Type B pancreatic cell (in vitro differentiated cells): ENCODE measurements around the gene BIRC3. TPM values are rescaled to one million over a fixed set of nuclear protein-coding genes. Genes with fewer than 3 reads are reported as not detected.

ENCODE experiments used
- DNase-seq: peaks from one replicate; pipeline ENCODE4 v3.0.0; 2021; ENCODE audit warnings: mixed read lengths; ENCODE audit not compliant: unreplicated experiment; ENCODE audit errors: extremely low spot score
- H3K27ac Mint-ChIP-seq: 2 replicates; pipeline ENCODE4 v1.8.0; 2021; ENCODE audit warnings: mild to moderate bottlenecking, mixed read lengths
- H3K27me3 Mint-ChIP-seq: 2 replicates; pipeline ENCODE4 v1.8.0; 2021; ENCODE audit warnings: mixed read lengths
- H3K36me3 Mint-ChIP-seq: 2 replicates; pipeline ENCODE4 v1.8.0; 2021; ENCODE audit warnings: mixed read lengths
- H3K4me1 Mint-ChIP-seq: one replicate; pipeline ENCODE4 v1.8.0; 2021; ENCODE audit warnings: mixed read lengths; ENCODE audit not compliant: unreplicated experiment
- H3K4me3 Mint-ChIP-seq: 2 replicates; pipeline ENCODE4 v1.8.0; 2021; ENCODE audit warnings: mild to moderate bottlenecking, mixed read lengths
- H3K9me3 Mint-ChIP-seq: 2 replicates; pipeline ENCODE4 v1.8.0; 2021; ENCODE audit warnings: mixed read lengths
- total RNA-seq: library from RNA; stranded (reverse); gene quantifications from 2 replicates; pipeline ENCODE4 v1.2.1, GENCODE V29; 2021; ENCODE audit warnings: low replicate concordance
- TF ChIP-seq, protein P1 (sequence below): fragments of 200-600 bp; sonication (generic); conservative IDR thresholded peaks from 2 replicates; pipeline ENCODE4 v1.5.0; 2021; ENCODE audit warnings: antibody characterized with exemption, mild to moderate bottlenecking

The BIRC3 gene
- total RNA-seq, 1 donor from 2014 or later, result 2.3 TPM

DNA sequence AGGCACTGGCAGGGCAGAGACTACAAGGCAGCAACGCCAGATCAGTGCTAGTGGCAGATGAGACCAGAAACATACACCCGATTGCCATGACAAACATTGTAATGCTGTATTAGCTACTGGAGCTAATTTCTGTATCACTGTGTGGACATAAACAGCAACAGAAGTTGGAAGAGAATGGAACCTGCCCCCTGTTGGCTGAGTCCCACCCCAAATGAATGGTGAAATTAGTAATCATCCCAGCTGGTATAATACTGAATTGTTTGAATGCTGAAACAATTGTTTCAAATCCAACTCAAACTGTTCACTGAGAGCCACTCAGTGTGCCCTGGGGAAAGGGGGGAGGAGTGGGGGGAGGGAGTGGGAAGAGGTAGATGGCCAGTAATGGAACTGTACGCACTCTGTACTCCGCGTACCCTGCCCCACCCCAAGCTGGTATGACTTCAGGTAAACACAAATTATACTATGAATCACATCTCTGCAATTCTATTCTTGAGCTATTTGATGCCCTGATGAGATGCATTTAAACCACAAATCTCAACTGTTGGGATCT, 11.2 kb upstream of the BIRC3 start:
- TF ChIP-seq, protein P1, sequence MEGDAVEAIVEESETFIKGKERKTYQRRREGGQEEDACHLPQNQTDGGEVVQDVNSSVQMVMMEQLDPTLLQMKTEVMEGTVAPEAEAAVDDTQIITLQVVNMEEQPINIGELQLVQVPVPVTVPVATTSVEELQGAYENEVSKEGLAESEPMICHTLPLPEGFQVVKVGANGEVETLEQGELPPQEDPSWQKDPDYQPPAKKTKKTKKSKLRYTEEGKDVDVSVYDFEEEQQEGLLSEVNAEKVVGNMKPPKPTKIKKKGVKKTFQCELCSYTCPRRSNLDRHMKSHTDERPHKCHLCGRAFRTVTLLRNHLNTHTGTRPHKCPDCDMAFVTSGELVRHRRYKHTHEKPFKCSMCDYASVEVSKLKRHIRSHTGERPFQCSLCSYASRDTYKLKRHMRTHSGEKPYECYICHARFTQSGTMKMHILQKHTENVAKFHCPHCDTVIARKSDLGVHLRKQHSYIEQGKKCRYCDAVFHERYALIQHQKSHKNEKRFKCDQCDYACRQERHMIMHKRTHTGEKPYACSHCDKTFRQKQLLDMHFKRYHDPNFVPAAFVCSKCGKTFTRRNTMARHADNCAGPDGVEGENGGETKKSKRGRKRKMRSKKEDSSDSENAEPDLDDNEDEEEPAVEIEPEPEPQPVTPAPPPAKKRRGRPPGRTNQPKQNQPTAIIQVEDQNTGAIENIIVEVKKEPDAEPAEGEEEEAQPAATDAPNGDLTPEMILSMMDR, result no peak
- no peaks in the 10 kb centered on the region for H3K36me3 Mint-ChIP-seq
- H3K27ac Mint-ChIP-seq, result peak overlapping the region; percentile 85
- H3K4me3 Mint-ChIP-seq, result peak overlapping the region; percentile 24
- no peak for DNase-seq
- peaks cover 9% of the 10 kb centered on the region for H3K4me1 Mint-ChIP-seq
- H3K27me3 Mint-ChIP-seq, result no peaks in the 10 kb centered on the region
- H3K9me3 Mint-ChIP-seq, result peaks cover 7% of the 10 kb centered on the region

DNA sequence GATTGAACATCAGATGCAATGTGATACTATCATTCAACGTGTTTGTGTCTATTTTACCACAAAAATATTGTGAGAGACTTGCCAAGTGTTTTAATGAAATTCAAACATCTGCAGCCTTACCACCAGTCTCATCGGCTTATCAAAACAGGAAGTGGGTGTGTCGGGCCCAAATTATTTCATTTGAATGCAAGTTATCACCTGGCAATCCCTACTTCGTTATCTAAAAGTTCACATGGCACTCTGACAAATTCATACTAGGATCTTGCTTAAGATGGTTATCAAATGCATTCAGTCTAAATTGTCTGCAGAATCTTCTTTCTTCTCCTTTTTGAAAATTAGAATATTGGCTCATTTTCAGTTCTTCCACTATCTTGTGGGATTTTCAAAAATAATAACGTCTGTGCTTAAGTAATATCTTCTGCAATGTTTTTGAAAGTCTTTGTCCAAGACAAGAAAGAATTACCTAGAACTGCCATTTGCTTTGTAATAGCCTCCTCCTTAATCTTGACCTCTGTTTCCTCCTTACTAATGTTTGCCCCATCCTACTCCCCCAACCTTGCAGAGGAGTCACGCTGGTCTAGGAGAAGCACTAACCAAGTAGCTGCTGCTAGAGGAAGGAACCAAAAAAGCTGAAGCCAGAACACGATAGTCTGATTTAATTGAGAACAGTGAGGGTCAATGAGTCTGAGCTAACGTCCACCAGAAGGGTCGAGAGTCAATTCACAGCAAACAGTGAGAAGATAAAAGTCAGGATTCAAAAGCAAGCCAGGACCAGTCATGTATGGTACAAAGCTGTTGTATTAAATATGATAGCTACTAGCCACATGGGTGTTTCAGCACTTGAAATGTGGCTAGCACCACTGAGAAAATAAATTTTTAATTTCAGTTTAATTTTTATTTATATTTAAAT, 10.2 kb upstream of the BIRC3 start:
- Mint-ChIP-seq H3K9me3 (no peaks in the 10 kb centered on the region), H3K4me1 (peaks cover 9% of the 10 kb centered on the region), H3K36me3 (no peaks in the 10 kb centered on the region), H3K4me3 (no peak overlapping the region), H3K27me3 (no peaks in the 10 kb centered on the region), H3K27ac (peak overlapping the region; percentile 85)
- DNase-seq, result no peak
- TF ChIP-seq, protein P1, result no peak

DNA sequence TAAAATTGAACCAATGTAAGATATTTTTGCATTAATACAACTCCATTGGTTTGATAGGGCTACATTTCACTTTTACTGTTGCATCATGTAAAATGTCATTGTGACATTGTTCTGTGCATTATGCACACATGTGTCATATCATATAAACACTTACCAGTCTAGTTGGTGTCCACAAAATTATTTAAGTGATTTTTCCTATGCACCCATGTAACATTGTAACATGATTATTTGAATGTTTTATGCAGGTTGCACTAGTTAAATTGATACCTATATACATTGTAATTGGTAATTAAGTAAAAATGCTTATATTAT, 9.6 kb upstream of the BIRC3 start:
- no peaks in the 10 kb centered on the region for H3K36me3 Mint-ChIP-seq
- no peaks in the 10 kb centered on the region for H3K9me3 Mint-ChIP-seq
- no peak overlapping the region for H3K4me3 Mint-ChIP-seq
- DNase-seq, result no peak
- TF ChIP-seq, protein P1, result no peak
- H3K4me1 Mint-ChIP-seq, result peaks cover 9% of the 10 kb centered on the region
- H3K27ac Mint-ChIP-seq, result no peak overlapping the region
- no peaks in the 10 kb centered on the region for H3K27me3 Mint-ChIP-seq

DNA sequence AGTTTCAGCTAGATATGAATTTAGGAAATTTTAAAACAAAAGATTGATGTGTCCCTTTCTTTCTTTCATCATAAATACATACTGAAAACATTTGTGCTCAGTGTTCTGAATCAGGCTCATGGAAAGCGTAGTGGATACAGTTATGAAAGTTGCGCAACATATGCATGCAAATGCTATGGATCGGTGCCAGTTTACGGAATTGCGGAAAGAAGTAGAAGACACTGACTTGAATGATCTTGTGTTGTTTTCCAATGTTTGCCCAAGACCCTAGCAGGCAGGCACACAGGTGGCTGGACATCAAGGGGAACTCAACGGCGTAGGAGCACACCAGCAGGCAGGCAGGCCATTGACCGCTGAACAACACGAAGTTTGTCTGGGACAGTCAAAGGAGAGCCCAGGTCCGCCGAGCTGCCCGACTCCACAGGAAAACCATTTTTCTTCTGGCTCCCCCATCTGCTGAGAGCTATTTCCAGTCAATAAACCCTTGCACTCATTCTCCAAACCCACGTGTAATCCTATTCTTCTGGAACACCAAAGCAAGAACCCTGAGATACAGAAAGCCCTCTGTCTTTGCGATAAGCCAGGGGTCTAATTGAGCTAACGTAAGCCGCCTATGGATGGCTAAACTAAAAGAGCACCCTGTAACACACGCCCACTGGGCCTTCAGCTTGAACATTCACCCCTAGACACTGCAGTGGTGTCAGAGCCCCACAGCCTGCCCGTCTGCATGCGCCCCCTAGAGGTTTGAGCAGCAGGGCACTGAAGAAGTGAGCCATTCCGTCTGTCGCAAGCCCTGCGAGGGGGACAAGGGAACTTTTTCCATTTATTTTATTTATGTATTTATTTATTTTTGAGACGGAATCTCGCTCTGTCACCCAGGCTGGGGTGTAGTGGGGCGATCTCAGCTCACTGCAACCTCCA, 7.4 kb upstream of the BIRC3 start:
- H3K27me3 Mint-ChIP-seq, result no peaks in the 10 kb centered on the region
- no peak for DNase-seq

DNA sequence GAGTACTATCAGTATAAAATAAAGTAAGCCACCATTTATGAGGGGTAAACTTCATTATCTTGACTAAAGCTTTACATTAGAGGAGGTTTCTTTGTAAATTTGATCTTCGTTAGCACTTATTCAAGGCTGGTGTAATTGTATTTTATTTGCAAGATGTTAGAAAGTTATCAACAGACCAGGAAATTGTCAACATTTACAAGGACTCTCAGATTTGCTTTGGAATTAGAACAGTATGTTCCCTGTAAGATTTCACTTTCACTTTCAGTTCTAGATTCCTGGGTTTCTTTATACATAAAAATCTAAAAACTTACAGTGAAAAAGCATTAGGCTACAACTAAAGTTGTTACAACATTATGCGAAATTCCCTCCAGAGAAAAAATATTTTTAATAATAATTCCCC, 4.6 kb upstream of the BIRC3 start:
- Mint-ChIP-seq H3K27me3 (peaks cover 7% of the 10 kb centered on the region), H3K9me3 (no peaks in the 10 kb centered on the region), H3K4me1 (peaks cover 15% of the 10 kb centered on the region), H3K4me3 (no peak overlapping the region), H3K27ac (peak overlapping the region; percentile 68), H3K36me3 (no peaks in the 10 kb centered on the region)
- TF ChIP-seq, protein P1, result no peak
- DNase-seq, result no peak

More for the DNA sequence above, 7.4 kb upstream of the BIRC3 start:
- H3K27ac Mint-ChIP-seq, result no peak overlapping the region
- TF ChIP-seq, protein P1, result peak; percentile 44
- no peaks in the 10 kb centered on the region for H3K9me3 Mint-ChIP-seq
- H3K4me1 Mint-ChIP-seq, result peaks cover 13% of the 10 kb centered on the region
- H3K36me3 Mint-ChIP-seq, result no peaks in the 10 kb centered on the region
- H3K4me3 Mint-ChIP-seq, result no peak overlapping the region
